ENCODE measurements around the gene NELL2. TPM values are rescaled to one million over a fixed set of nuclear protein-coding genes. Genes with fewer than 3 reads are reported as not detected.

The NELL2 gene
- total RNA-seq, 2 donors from 2014 or later = 0.31 to 0.52 TPM

GRCh38 chr12:44859998-44860689 is 16.0 kb downstream of the NELL2 start:
- H3K27me3 ChIP-seq = no peaks in the 10 kb centered on the region
- H3K36me3 ChIP-seq = no peaks in the 10 kb centered on the region
- no peak for DNase-seq (ENCODE audit: low spot score)
- no peak for TF ChIP-seq CTCF (IDR thresholded peaks at IDR 0.05)
- no peaks in the 10 kb centered on the region for H3K4me1 ChIP-seq
- H3K27ac ChIP-seq = no peak overlapping the region
- no peak overlapping the region for H3K4me3 ChIP-seq
- peaks cover 0 to 8% of the 10 kb centered on the region in 2 donors for H3K9me3 ChIP-seq

GRCh38 chr12:44858226-44858855 is 17.8 kb downstream of the NELL2 start:
- Histone ChIP-seq H3K36me3 (no peaks in the 10 kb centered on the region), H3K9me3 (peaks cover 0 to 5% of the 10 kb centered on the region in 2 donors), H3K4me3 (no peak overlapping the region), H3K27me3 (no peaks in the 10 kb centered on the region), H3K4me1 (no peaks in the 10 kb centered on the region), H3K27ac (no peak overlapping the region)
- TF ChIP-seq CTCF (IDR thresholded peaks at IDR 0.05) = no peak
- no peak for DNase-seq (ENCODE audit: low spot score)

- no peak for TF ChIP-seq CTCF (IDR thresholded peaks at IDR 0.05)
- Histone ChIP-seq H3K36me3 (no peaks in the 10 kb centered on the region), H3K9me3 (no peaks in the 10 kb centered on the region), H3K27me3 (no peaks in the 10 kb centered on the region), H3K4me3 (no peak overlapping the region), H3K4me1 (no peaks in the 10 kb centered on the region), H3K27ac (no peak overlapping the region)
- no peak for DNase-seq (ENCODE audit: low spot score)
Measured at GRCh38 chr12:44852483-44852882, 23.6 kb downstream of the NELL2 start.

GRCh38 chr12:44851586-44851985 is 24.5 kb downstream of the NELL2 start:
- H3K27ac ChIP-seq = no peak overlapping the region
- H3K36me3 ChIP-seq = no peaks in the 10 kb centered on the region
- H3K9me3 ChIP-seq = no peaks in the 10 kb centered on the region
- no peak for TF ChIP-seq CTCF (IDR thresholded peaks at IDR 0.05)
- H3K4me3 ChIP-seq = no peak overlapping the region
- no peak for DNase-seq (ENCODE audit: low spot score)
- no peaks in the 10 kb centered on the region for H3K4me1 ChIP-seq
- no peaks in the 10 kb centered on the region for H3K27me3 ChIP-seq

GRCh38 chr12:44848703-44849085 is 27.4 kb downstream of the NELL2 start:
- no peaks in the 10 kb centered on the region for H3K36me3 ChIP-seq
- H3K4me1 ChIP-seq = no peaks in the 10 kb centered on the region
- H3K27me3 ChIP-seq = no peaks in the 10 kb centered on the region
- no peak overlapping the region for H3K4me3 ChIP-seq
- H3K9me3 ChIP-seq = no peaks in the 10 kb centered on the region
- no peak for DNase-seq (ENCODE audit: low spot score)
- no peak overlapping the region for H3K27ac ChIP-seq
- TF ChIP-seq CTCF (IDR thresholded peaks at IDR 0.05) = no peak

Measured in right atrium auricular region (tissue), 2 donors.